NCI-H345 (cell line): ENCODE results near the gene ZNF669.
"Not testable (repeated sequence)": the region's sequence is repeated elsewhere in the genome, so short reads cannot be mapped to it uniquely, and the experiment has no call there.

ENCODE experiments used
- DNase-seq: peaks from one replicate; lab custom pipeline; 2025; lab: John Stamatoyannopoulos, UW

ZNF669 gene

DNA sequence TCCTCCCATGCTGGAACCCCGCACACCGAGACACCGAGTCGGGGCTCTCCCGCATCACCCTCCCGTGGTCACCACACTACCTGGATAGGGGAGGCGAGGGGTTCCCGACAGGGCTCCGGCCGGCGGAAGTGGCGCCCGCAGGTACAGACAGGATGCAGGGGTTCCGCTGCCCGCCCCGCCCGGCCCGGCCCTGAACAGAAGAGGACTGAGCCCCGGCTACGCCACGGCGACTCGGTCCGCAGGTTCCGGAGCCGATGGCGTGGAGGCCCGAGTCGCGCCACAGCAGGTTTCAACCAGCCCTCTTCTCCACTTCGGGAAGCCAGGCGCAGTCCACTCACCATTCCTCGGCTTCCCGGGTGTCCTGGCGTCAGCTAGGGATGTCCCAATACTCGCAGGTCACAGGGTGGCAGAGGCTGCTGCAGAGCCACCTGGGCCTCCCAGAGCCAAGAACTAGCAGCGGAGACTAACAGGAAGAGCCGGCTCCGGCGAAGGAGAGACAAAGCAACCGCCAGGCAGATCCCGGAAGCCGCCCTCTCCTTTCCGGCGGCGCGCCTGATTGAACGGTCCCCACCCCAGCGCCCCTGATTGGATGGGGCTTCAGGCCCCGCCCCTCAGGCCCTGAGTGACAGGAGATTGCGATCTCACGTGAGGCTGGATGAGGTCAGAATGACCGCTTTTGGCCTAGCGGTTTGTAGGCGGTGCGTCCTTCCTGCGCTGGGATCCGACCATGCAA is at the start of gene ZNF669:
Gene ZNF669 (minus strand): TSS at position 498 of the 733 bp plus-strand sequence. CDS start 157 bp downstream, at position 341.
- DNase-seq: peak; percentile 98

DNA sequence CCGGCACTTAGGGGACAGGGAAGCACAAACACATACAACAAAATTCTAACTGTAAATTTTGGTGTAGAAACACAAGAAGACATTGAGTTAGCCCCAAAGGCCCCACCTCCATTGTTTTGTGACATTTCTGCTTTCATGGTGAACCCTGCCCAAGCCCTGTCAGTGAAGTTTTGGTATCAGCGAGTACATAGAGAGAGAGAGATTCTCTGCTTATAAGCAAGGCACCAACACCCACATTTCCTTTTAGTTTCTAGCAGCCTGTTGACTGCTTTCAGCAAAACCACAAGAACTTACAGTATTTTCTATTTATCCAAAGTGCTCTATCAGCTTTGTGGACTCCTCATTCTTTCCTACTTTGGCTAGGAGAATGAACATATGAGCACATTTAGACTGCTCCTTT is 43.6 kb upstream of the ZNF669 start:
- DNase-seq: no peak

DNA sequence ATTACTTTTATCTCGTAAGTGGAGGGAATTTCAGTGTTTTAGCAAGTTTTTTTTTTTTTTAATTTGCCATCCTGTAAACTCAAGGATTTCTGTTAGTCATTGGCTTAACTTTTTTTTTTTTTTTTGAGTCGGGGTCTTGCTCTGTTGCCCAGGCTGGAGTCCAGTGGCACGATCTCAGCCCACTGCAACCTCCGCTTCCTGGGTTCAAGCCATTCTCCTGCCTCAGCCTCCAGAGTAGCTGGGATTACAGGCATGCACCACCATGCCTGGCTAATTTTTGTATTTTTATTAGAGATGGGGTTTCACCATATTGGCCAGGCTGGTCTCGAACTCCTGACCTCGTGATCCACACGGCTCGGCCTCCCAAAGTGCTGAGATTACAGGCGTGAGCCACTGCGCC is 43.0 kb upstream of the ZNF669 start:
- DNase-seq: not testable (repeated sequence)

DNA sequence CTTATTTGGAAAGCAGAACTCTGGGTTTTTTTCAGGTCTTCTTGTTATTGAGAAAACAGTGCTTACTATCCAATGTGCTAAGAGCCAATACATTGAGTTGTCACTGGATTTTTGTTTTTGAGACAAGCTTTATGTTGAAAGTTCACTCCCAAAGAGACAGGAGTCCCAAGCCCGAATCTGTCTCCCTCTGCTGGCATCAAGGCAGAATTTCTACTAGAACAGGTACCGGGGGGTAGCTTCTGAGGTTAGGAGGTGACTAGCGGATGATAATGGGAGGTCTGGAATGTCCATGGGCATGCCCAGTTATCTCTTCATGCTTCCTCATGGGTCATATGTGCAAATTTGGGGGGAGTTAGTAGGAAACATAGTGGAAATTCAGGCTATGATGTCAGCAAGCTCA is 42.5 kb upstream of the ZNF669 start:
- DNase-seq: no peak

DNA sequence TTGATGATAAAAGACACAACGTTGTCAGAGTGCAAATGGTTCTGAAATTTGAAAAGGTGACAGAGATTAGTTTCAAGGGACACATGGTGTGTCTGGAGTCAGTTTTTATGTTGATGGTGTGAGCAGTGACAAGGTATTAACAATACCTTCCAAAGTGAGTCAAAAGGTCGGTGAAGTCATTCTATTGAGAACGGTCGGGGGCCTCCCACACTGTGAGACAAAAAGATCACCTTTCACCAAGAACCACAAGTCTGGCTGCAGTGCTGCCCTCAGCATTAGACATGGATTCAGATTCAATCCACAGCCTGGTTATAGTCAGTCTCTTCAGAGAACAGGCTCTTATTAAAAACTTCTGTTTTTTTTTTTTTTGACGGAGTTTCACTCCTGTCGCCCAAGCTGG is 41.1 kb upstream of the ZNF669 start:
- no peak for DNase-seq

DNA sequence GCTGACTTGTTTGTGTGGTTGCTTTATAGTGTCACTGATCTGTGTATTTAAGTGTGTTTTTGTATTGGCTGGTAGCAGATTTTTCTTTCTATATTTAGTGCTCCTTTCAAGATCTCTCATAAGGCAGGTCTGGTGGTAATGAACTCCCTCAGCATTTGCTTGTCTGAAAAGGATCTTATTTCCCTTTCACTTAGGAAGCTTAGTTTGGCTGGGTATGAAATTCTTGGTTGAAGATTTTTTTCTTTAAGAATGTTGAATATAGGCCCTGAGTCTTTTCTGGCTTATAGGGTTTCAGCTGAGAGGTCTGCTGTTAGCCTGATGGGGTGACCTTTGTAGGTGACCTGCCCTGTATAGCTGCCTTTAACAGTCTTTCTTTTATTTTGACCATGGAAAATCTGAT is 35.4 kb upstream of the ZNF669 start:
- DNase-seq: not testable (repeated sequence)

DNA sequence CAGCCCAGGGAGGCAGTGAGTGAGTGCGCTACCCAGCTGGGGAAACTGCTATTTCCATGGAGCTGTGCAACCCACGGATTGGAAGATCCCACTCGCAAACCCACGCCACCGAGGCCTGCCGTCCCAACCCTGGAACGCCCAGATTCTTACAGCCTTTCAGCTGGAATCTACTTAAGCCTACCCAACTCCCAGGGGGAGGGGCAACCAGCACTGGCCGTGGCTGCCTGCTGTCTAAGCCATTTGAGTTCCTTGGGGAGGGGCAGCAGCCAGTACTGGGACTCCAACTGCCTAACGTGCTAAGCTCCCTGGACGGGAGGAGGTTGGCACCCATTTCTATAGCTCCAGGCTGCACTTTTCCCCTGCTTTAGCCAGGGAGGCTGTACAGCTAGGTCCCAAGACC is 27.1 kb upstream of the ZNF669 start:
- DNase-seq: no peak

DNA sequence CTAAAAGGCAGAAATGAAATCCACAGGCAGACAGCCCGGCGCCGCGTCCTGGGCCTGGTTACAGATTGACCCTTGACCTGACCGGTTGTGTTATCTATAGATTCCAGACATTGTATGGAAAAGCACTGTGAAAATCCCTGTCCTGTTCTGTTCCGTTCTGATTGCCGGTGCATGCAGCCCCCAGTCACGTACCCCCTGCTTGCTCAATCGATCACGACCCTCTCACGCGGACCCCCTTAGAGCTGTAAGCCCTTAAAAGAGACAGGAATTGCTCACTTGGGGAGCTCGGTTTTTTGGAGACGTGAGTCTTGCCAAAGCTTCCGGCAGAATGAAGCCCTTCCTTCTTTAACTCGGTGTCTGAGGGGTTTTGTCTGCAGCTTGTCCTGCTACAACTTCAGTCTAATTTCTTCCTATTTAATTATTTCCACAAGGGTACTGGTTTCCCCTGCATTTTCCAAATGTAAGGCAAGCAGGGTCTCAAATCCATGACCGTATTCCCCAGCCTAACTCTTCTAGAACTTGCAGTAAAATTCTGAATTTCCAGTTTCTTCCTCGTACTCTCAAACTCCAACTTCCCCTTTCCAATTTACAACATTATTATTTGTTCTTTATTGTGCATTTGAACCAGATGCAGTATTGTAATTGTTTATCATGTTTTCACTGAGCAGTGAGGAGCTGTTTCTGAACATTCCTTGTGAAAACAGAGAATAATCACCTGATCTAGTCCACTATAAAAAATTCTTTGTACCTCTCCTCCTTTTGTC is 23.5 kb upstream of the ZNF669 start:
- not testable (repeated sequence) for DNase-seq

DNA sequence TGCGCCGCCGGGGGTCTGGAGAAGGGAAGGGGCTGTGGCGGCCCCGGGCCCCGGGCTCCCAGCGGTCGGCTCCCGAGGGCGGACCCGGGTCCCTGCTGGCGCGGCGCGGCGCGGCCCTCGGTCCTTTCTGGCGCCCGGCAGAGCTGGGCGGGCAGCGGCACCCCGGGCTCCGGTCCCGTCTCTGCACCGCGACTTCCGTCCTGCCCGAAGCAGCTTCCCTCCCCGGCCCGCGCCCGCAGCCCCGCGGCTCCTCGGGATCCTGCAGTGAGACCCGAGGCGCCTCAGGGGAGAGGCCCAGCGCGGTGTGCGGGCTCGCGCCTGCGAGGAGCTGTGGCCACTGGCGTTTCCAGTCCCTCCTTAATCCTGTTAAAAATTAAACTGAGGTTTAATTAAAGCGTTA is 22.4 kb upstream of the ZNF669 start:
- DNase-seq: not testable (repeated sequence)

DNA sequence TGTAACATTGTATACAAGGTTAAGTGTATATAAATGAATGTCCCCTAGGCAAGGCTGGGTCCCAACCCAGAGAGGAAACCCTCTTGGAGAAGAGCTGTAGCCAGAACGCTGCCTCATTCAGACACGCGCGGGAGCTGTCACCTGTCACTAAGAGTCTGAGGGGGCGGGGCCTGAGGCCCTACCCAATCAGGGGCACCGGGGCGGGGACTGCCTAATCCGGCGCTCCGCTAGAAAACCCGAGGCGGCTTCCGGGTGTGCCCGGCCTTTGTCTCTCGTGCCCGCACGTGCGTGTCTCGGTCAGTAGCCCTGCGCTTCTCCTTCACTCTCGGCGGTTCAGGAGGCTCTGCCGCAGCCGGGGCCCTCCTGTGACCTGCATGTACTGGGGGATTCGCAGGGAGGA is 22.0 kb upstream of the ZNF669 start:
- DNase-seq: not testable (repeated sequence)

DNA sequence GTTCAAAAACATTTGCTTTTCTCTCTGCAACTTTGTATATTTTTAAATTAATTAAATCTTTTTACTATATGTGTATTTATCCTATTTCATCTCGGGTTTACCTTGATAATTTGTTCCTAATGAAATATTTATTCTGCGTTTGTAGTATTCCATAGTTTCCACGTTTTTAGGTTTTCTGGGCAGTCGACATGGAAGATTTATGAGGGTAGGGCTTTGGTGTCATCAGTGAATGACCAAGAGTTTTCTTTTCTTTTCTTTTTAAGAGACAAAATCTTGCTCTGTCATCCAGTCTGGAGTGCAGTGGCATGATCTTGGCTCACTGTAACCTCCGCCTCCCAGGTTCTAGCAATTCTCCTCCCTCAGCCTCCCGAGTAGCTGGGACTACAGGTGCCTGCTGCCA is 17.2 kb upstream of the ZNF669 start:
- DNase-seq: no peak

DNA sequence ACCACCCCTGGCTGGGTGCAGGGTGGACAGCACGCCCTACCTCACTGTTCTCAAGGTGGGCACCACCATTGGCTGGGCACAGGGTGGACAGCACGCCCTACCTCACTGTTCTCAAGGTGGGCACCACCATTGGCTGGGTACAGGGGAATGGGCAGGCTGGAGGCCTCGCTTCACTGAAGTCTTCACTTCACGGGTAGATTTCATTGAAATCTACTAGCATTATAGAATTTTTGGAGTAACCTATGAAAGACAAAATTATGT is 16.2 kb upstream of the ZNF669 start:
- not testable (repeated sequence) for DNase-seq

DNA sequence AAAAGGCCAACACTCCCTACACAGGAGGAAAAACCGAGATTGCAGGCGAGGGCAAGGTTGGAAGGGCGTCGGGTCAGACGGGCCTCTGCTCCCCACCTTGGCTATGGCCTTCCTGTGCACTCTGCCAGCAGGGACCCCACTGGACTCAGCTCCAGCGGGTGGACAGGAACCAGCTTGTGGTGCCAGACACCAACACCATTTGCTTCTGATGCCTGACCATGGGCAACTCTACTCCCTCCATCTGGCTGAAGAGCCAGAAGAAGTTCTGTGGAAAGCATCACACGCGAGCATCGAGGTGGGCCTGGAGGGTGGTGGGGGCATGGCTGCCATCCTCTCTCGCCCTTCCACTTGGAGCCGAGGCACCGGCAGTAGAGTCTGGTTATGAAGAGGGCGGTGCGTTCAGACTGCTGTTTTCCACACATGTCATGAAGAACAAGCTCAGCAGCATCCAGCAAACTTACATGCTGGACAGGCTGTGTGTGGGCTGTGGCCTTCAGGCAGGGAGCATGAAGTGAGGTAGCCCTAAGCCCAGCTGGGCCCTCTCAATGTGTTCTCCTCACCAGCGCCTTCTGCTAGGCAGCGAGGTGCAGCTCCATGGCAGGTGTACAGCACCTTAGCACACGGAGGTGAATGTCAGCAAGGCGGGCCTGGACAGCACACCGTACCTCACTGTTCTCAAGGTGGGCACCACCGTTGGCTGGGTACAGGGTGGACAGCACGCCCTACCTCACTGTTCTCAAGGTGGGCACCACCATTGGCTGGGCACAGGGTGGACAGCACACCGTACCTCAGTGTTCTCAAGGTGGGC is 15.6 kb upstream of the ZNF669 start:
- DNase-seq: no peak

DNA sequence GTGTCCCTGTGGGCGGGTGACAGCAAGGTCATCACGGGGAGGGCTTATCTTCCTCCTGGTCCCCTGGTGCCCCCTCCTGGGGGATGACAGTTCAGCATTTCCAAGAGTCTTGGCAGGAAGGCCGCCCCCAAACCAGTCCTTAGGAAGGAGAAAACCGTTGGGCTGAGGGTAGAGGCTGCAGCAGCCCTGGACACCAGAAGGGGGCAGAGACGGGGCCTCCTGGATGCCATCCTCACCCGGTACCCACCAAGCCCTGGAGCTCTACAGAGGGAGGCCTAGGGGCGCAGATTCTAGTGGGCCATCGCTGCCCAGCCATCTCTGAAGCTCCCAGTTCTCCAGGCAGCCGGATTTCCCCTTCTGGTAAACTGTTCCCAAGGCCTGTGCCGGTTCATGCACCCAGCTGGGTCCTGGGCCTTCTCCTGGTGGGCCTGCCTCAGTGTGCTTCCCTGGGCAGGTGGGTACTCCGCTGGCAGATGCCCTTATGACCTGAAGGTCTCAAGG is 14.8 kb upstream of the ZNF669 start:
- DNase-seq: peak; percentile 72

DNA sequence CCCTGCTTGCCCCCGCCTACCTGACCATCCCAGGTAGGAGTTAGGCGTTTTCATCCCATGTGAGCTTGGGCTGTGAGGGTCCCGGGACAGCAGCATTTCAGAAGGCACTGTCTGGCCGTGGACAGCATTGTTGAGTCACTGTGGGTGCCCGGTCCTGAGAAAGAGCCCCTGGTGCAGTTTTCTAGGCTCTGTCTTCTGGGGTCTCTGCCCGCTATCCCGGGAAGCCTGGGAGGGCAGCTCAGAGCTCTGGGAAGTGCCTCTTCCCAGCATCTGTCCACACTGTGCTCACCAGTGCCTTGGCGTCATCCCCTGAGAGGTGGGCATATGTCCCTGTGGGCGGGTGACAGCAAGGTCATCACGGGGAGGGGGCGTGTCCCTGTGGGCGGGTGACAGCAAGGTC is 11.4 kb upstream of the ZNF669 start:
- peak; percentile 10 for DNase-seq

DNA sequence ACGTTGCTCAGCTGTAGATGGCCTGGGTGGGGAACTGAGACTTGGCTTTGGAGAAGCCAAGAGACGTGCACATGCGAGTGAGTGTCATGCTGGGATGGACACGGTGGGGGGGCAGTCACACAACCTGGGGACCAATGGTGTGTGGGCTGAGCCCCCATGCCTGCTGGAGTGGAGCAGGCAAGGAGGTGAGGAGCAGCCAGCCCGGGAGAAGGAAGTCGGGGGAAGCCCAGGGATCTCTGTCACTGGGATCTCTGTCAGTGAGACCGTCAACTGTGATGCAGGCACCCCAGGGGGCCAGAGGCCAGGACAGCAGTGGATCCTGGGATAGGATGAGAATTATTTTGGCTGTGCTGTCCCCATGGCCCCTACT is 11.0 kb upstream of the ZNF669 start:
- peak; percentile 30 for DNase-seq

DNA sequence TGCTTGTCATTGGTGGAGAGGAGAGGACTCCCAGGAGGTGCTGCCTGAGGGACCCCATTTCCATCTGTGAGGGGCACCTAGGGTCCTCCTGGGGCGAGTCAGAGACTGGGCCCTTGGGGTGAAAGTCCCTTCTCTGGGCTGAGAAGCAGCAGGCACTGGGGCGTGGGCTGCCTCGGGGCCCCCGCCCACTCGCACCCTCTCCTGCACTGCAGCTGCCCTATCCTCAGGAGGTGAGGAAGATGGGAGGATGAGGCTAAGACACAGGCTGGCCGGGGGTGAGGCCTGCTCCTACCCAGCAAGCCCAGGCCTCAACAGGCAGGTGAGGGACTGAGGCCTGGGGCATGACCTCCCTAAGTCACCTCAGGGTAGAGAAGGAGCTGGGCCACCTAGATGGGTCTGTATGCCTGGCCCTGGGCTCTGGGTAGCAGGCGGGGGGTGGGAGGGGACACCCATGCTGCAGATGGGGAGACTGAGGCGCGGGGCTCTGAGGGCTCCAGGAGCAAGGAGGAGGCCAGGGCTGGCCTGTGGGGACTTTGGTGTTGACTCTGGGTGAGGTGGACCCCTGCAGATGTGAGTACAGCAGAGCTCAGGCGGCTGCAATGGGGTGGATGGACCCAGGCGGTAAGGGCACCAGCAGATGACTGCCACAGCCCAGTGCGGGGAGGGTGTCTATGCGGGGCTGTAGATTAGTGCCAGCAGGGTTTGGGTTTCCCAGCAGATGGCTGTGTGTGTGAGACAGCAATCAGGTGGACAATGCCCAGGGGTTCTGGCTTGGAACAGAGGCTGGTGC is 10.4 kb upstream of the ZNF669 start:
- DNase-seq: no peak

DNA sequence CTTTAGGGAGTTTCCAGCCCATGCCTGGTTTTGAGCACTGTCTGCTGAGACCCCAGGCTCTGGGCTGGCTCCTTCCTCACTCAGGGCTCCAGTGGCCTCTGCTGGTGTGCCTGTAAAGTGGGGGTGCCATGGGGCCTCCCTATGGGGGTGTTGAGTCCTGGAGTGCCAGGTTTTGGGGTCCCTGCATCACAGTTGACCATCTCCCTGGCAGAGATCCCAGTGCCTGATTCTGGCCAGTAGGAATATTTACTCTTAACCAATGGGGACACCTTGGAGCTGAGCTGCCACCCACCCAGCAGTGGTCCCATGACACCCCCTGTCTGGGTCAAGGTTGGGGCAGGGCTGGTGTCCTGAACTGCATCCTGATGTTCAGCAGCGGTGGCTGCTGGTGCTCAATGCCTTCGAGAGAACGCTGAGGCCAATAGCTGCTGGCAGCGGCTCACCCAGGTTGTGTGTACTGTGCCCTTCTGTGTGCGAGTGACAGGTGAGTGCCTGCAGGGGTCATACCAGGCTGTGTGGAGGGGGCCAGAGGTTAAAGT is 9.6 kb upstream of the ZNF669 start:
- DNase-seq: no peak

DNA sequence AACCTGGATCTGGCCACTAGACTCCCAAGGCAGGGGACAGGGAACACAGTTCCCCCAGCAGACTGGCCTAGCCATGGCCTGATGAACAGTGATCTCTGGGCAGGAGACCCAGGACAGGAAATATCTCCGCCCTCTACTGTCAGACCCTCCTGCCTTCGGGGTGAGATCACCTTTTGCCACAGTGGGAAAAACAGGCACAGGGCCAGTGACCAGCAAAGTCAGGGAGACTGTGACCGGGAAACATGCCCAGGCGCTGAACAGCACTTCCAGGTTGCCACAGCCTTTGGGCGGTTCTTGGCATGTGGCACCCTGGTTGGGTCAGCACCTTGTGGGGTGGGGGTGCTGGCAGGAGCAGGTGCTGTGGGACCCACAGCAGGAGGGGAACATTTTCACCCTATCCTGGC is 8.9 kb upstream of the ZNF669 start:
- no peak for DNase-seq

DNA sequence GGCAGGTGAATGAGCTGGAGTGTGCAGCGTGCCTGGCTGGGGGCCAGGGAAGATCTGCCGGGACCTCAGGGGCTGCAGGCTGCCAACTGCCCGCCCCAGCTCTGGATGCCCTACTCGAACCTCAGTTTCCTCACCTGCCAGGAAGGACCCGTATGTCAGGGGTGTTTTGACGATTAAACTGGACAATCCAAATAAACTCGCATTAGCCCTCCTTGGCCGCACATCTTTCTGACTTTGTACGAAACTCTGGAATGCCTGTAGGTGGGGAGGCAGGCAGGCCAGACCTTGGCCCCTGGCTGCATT is 8.3 kb upstream of the ZNF669 start:
- no peak for DNase-seq

DNA sequence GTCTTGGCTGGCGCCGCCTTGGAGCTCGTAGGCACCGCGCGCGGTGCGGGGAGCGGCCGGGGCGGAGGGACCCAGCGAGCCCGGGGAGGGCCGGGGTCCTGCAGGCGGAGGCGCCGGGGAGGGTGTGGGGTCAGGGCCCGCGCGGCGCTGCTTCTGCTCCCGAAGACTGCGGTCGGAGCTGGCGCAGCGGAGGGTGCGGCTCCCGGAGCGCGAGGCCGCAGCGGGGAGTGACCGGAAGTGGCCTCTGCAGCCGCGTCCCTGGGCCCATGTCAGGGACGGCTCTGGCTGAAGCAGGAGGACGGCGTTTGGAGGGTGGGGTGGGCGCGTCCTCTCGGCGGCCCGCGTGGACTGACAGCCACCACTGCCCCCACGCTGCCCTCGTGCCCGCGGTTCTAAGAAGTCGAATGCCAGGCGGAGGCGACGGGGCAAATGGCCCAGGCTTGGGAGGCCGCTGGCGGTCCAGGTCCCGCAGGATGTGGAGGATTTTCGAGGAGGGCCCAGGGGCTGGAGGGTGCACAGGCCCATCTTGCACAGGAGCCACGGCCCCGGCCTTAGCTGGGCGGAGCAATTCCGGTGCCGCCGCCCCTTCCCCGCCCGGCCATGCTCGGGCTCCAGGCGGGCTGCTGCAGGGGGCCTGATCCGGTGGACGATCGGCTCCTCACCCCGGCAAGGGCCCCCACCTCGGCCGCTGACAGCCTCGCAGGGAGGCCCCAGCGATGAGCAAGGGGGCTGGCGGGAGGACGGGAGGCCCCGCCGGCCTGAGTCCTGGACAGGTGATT is 7.7 kb upstream of the ZNF669 start:
- peak; percentile 43 for DNase-seq
